HepG2 (cell line): ENCODE data around the gene SLC26A2. TPM values are rescaled to one million over a fixed set of nuclear protein-coding genes. Genes with fewer than 3 reads are reported as not detected.

Experiments
- ARNT ChIP-seq: fragments of 450-650 bp; IDR thresholded peaks from 2 replicates; pipeline ENCODE4 v1.6.1; 2017
- ATAD3A ChIP-seq: sonication (generic); formaldehyde crosslinking; IDR thresholded peaks from 2 replicates; pipeline ENCODE4 v1.4.0; 2020; ENCODE audit warnings: missing genetic modification reagents
- CEBPG ChIP-seq: IDR thresholded peaks from 2 replicates; pipeline ENCODE4 v1.6.1; 2016
- HIVEP1 ChIP-seq: sonication (generic); formaldehyde crosslinking; IDR thresholded peaks from 2 replicates; pipeline ENCODE4 v1.4.0; 2020; ENCODE audit warnings: mild to moderate bottlenecking, missing genetic modification reagents
- HMG20A ChIP-seq: IDR thresholded peaks from 2 replicates; pipeline ENCODE4 v1.6.1; 2016; ENCODE audit warnings: borderline replicate concordance
- LRRFIP1 ChIP-seq: sonication (generic); formaldehyde crosslinking; conservative IDR thresholded peaks from 2 replicates; pipeline ENCODE4 v1.4.0; 2020; ENCODE audit warnings: missing genetic modification reagents
- MBNL3 ChIP-seq: fragments of 250-450 bp; sonication (Bioruptor Pico); conservative IDR thresholded peaks from 2 replicates; pipeline ENCODE4 v1.8.0; 2022; ENCODE audit warnings: mild to moderate bottlenecking, inconsistent platforms
- SNAPC2 ChIP-seq: sonication (generic); formaldehyde crosslinking; IDR thresholded peaks from 2 replicates; pipeline ENCODE4 v1.8.1; 2022; ENCODE audit warnings: mild to moderate bottlenecking, missing genetic modification reagents
- TCF7 ChIP-seq: sonication (generic); IDR thresholded peaks from 2 replicates; pipeline ENCODE4 v1.6.1; 2016; ENCODE audit warnings: antibody characterized with exemption, low read depth
- THYN1 ChIP-seq: sonication (generic); formaldehyde crosslinking; IDR thresholded peaks from 2 replicates; pipeline ENCODE4 v1.8.1; 2023; ENCODE audit warnings: low read depth, mild to moderate bottlenecking, moderate library complexity, missing genetic modification reagents, borderline replicate concordance
- ZNF260 ChIP-seq: sonication (generic); formaldehyde crosslinking; IDR thresholded peaks from 2 replicates; pipeline ENCODE4 v1.4.0; 2020; ENCODE audit warnings: missing genetic modification reagents, low read depth, mild to moderate bottlenecking, borderline replicate concordance
- ZNF274 ChIP-seq: sonication (generic); formaldehyde crosslinking; IDR thresholded peaks from 2 replicates; pipeline ENCODE4 v1.5.1; 2020; ENCODE audit warnings: mild to moderate bottlenecking, missing genetic modification reagents
- ZNF510 ChIP-seq: sonication (generic); formaldehyde crosslinking; IDR thresholded peaks from 2 replicates; pipeline ENCODE4 v1.4.0; 2020; ENCODE audit warnings: low read depth, mild to moderate bottlenecking, missing genetic modification reagents
- ZNF530 ChIP-seq: sonication (generic); formaldehyde crosslinking; IDR thresholded peaks from 2 replicates; pipeline ENCODE4 v1.5.0; 2020; ENCODE audit warnings: low read depth, mild to moderate bottlenecking, missing genetic modification reagents
- polyA plus RNA-seq, 8 experiments: library from polyadenylated mRNA; depleted of rRNA in 3 of 8; stranded (reverse) in 7 of 8; unstranded in 1 of 8; fragments of >200 nt; fragmentation: Illumina TruSeq in 4 of 8; extraction: Trizol in 4 of 8; gene quantifications; 2 replicates each; pipeline versions ENCODE4 v1.2.1 to v1.2.3, GENCODE V29; 2011 to 2016; ENCODE audit warnings: low read depth in 4 of 8, missing spikeins in 1 of 8, mixed read lengths in 1 of 8; ENCODE audit not compliant: insufficient read depth in 1 of 8
- total RNA-seq, 5 experiments: library from RNA; depleted of rRNA; stranded (reverse); fragments of >200 nt; fragmentation: Illumina TruSeq; extraction: Trizol; gene quantifications; 2 replicates each; pipeline ENCODE4 v1.2.3, GENCODE V29; 2016; ENCODE audit warnings: low read depth in 1 of 5
- TF ChIP-seq, protein P1 (sequence below): sonication (generic); formaldehyde crosslinking; IDR thresholded peaks from 2 replicates; pipeline ENCODE4 v1.4.0; 2020; ENCODE audit warnings: mild to moderate bottlenecking, missing genetic modification reagents
- TF ChIP-seq, protein P2 (sequence below): sonication (generic); formaldehyde crosslinking; IDR thresholded peaks from 2 replicates; pipeline ENCODE4 v1.5.0; 2020; ENCODE audit warnings: missing genetic modification reagents
- TF ChIP-seq, protein P3 (sequence below): sonication (generic); formaldehyde crosslinking; IDR thresholded peaks from 2 replicates; pipeline ENCODE4 v1.4.0; 2020; ENCODE audit warnings: missing genetic modification reagents; ENCODE audit errors: not compliant biosample characterization
- TF ChIP-seq, protein P4 (sequence below): sonication (generic); formaldehyde crosslinking; conservative IDR thresholded peaks from 2 replicates; pipeline ENCODE4 v1.4.0; 2020; ENCODE audit warnings: missing genetic modification reagents

SLC26A2 gene
- total and polyA plus RNA-seq, 2 of the 13 experiments (the other 11 are each of a cell fraction or from before 2014, with no cell fraction given) = 2.2 to 7.9 TPM

DNA sequence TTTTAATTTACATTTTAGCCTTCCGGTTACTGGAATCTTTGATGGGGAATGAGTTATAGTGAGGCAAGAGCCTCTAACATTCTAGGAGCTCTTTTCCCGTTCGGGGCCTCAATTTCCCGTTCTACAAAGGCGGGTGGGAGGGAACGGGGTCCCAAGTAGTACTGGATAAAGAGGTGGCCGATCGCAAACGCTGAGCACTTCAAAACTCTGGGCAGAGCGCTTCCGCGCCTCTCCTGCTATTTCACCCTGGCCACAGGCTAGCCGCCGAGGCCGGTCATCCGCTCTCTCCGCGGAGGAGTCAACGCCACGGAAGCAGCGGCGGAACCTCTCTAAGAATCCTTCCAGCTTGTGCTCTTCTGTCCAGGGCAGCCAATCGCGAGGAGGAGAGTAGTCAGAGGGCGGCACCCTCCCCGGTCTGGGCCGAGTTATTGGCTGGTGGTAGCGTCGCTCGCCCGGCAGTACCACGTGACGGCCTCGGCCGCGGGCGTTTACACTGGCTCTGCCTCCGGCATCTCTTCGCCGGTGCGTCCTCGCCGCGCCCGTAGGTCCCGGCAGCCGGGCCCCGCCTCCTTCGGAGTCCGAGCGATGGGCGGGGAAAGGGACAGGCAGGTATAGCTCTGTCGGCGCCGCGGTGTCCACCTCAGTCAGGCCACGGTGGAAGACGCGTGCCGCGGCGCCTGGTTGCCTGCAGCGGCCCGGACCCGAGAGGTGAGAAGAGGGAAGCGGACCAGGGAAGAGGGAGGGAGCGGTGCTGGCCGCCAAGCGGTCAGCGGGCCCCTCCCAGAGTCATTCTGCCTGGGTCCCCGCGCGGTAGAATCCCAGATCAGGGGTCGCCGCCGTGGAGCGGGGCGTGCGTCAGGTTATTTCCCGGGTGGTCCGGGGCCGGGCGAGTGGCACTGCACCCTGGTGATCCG is at the start of gene SLC26A2 (continued):
- TF ChIP-seq, protein P1, sequence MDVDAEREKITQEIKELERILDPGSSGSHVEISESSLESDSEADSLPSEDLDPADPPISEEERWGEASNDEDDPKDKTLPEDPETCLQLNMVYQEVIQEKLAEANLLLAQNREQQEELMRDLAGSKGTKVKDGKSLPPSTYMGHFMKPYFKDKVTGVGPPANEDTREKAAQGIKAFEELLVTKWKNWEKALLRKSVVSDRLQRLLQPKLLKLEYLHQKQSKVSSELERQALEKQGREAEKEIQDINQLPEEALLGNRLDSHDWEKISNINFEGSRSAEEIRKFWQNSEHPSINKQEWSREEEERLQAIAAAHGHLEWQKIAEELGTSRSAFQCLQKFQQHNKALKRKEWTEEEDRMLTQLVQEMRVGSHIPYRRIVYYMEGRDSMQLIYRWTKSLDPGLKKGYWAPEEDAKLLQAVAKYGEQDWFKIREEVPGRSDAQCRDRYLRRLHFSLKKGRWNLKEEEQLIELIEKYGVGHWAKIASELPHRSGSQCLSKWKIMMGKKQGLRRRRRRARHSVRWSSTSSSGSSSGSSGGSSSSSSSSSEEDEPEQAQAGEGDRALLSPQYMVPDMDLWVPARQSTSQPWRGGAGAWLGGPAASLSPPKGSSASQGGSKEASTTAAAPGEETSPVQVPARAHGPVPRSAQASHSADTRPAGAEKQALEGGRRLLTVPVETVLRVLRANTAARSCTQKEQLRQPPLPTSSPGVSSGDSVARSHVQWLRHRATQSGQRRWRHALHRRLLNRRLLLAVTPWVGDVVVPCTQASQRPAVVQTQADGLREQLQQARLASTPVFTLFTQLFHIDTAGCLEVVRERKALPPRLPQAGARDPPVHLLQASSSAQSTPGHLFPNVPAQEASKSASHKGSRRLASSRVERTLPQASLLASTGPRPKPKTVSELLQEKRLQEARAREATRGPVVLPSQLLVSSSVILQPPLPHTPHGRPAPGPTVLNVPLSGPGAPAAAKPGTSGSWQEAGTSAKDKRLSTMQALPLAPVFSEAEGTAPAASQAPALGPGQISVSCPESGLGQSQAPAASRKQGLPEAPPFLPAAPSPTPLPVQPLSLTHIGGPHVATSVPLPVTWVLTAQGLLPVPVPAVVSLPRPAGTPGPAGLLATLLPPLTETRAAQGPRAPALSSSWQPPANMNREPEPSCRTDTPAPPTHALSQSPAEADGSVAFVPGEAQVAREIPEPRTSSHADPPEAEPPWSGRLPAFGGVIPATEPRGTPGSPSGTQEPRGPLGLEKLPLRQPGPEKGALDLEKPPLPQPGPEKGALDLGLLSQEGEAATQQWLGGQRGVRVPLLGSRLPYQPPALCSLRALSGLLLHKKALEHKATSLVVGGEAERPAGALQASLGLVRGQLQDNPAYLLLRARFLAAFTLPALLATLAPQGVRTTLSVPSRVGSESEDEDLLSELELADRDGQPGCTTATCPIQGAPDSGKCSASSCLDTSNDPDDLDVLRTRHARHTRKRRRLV = peak; percentile 81
- no peak for TF ChIP-seq ATAD3A (CRISPR knock-in tag)
- TF ChIP-seq, protein P2, sequence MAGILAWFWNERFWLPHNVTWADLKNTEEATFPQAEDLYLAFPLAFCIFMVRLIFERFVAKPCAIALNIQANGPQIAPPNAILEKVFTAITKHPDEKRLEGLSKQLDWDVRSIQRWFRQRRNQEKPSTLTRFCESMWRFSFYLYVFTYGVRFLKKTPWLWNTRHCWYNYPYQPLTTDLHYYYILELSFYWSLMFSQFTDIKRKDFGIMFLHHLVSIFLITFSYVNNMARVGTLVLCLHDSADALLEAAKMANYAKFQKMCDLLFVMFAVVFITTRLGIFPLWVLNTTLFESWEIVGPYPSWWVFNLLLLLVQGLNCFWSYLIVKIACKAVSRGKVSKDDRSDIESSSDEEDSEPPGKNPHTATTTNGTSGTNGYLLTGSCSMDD = no peak
- TF ChIP-seq CEBPG (CRISPR knock-in tag) = no peak
- TF ChIP-seq, protein P3, sequence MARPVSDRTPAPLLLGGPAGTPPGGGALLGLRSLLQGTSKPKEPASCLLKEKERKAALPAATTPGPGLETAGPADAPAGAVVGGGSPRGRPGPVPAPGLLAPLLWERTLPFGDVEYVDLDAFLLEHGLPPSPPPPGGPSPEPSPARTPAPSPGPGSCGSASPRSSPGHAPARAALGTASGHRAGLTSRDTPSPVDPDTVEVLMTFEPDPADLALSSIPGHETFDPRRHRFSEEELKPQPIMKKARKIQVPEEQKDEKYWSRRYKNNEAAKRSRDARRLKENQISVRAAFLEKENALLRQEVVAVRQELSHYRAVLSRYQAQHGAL (CRISPR knock-in tag) = no peak
- no peak for TF ChIP-seq THYN1 (CRISPR knock-in tag)
- TF ChIP-seq HIVEP1 (CRISPR knock-in tag) = 0 out of 2 replicates have a peak, but pooled peaks have one; percentile 30
- no peak for TF ChIP-seq LRRFIP1
- no peak for TF ChIP-seq ZNF530 (CRISPR knock-in tag)
- no peak for TF ChIP-seq TCF7
- 0 out of 2 replicates have a peak, but pooled peaks have one; percentile 54 for TF ChIP-seq SNAPC2 (CRISPR knock-in tag)
- TF ChIP-seq ARNT = no peak
- no peak for TF ChIP-seq MBNL3 (CRISPR knock-in tag)
- TF ChIP-seq, protein P4, sequence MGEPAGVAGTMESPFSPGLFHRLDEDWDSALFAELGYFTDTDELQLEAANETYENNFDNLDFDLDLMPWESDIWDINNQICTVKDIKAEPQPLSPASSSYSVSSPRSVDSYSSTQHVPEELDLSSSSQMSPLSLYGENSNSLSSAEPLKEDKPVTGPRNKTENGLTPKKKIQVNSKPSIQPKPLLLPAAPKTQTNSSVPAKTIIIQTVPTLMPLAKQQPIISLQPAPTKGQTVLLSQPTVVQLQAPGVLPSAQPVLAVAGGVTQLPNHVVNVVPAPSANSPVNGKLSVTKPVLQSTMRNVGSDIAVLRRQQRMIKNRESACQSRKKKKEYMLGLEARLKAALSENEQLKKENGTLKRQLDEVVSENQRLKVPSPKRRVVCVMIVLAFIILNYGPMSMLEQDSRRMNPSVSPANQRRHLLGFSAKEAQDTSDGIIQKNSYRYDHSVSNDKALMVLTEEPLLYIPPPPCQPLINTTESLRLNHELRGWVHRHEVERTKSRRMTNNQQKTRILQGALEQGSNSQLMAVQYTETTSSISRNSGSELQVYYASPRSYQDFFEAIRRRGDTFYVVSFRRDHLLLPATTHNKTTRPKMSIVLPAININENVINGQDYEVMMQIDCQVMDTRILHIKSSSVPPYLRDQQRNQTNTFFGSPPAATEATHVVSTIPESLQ (CRISPR knock-in tag) = no peak
- TF ChIP-seq HMG20A = no peak
- no peak for TF ChIP-seq ZNF274 (CRISPR knock-in tag)
- TF ChIP-seq ZNF260 (CRISPR knock-in tag) = no peak
- no peak for TF ChIP-seq ZNF510 (CRISPR knock-in tag)
